ENCODE results near the gene PTPRN2.
"Not testable (repeated sequence)": the region's sequence is repeated elsewhere in the genome, so short reads cannot be mapped to it uniquely, and the experiment has no call there.

- TF ChIP-seq POLR2AphosphoS5, EP300, CTCF (IDR thresholded peaks at IDR 0.05): not testable (repeated sequence)
Measured at GRCh38 chr7:157896376-157896675, 691.3 kb downstream of the PTPRN2 start.
